Stimulated activated CD4-positive, alpha-beta T cell treated with anti-CD3 and anti-CD28 coated beads, TNF-alpha, amount 100 ng/mL, for 48 hours (primary cell): ENCODE measurements around the gene RFFL.

Experiments used
- DNase-seq, 3 donors: peaks; one replicate each; pipeline ENCODE4 v3.0.0-alpha.2; 2020; ENCODE audit warnings: low read depth in 3 of 3

The RFFL gene

GRCh38 chr17:35080536-35080935 is 17.0 kb upstream of the RFFL start:
- no peak for DNase-seq

- DNase-seq, result no peak
These were observed 16.3 kb upstream of the RFFL start for GRCh38 chr17:35079547-35080423.

- no peak for DNase-seq
These were observed 13.4 kb upstream of the RFFL start for GRCh38 chr17:35076874-35077273.

- DNase-seq, result no peak
These were observed 11.5 kb upstream of the RFFL start for GRCh38 chr17:35074711-35075707.

- no peak for DNase-seq
These were observed 10.6 kb upstream of the RFFL start for GRCh38 chr17:35073991-35074627.

GRCh38 chr17:35073183-35073790 is 9.8 kb upstream of the RFFL start:
- DNase-seq, result no peak

GRCh38 chr17:35069311-35069710 is 5.8 kb upstream of the RFFL start:
- no peak for DNase-seq

GRCh38 chr17:35068249-35068648 is 4.7 kb upstream of the RFFL start:
- DNase-seq, result no peak

GRCh38 chr17:35065880-35066279 is 2.4 kb upstream of the RFFL start:
- DNase-seq, result no peak

GRCh38 chr17:35064516-35065215 is 1.2 kb upstream of the RFFL start:
- DNase-seq, result no peak

- DNase-seq, result no peak
These were observed 1.2 kb downstream of the RFFL start for GRCh38 chr17:35062308-35062707.

- DNase-seq, result no peak
These were observed 6.1 kb downstream of the RFFL start for GRCh38 chr17:35057332-35057915.

- no peak for DNase-seq
These were observed 7.5 kb downstream of the RFFL start for GRCh38 chr17:35056013-35056412.

GRCh38 chr17:35053204-35053603 is 10.3 kb downstream of the RFFL start:
- no peak for DNase-seq

GRCh38 chr17:35052780-35053179 is 10.7 kb downstream of the RFFL start:
- no peak for DNase-seq

GRCh38 chr17:35052241-35052610 is 11.3 kb downstream of the RFFL start:
- DNase-seq, result no peak

- no peak for DNase-seq
These were observed 11.8 kb downstream of the RFFL start for GRCh38 chr17:35051579-35052240.

GRCh38 chr17:35051183-35051578 is 12.3 kb downstream of the RFFL start:
- DNase-seq, result no peak

- DNase-seq, result no peak
These were observed 13.3 kb downstream of the RFFL start for GRCh38 chr17:35050170-35050569.
